IPS-NIHi11 (cell line): ENCODE measurements around the gene HRH1.

Source experiments
- DNase-seq: peaks from one replicate; pipeline ENCODE4 v3.0.0; 2012; ENCODE audit warnings: mixed read lengths, low spot score

Gene HRH1

DNA sequence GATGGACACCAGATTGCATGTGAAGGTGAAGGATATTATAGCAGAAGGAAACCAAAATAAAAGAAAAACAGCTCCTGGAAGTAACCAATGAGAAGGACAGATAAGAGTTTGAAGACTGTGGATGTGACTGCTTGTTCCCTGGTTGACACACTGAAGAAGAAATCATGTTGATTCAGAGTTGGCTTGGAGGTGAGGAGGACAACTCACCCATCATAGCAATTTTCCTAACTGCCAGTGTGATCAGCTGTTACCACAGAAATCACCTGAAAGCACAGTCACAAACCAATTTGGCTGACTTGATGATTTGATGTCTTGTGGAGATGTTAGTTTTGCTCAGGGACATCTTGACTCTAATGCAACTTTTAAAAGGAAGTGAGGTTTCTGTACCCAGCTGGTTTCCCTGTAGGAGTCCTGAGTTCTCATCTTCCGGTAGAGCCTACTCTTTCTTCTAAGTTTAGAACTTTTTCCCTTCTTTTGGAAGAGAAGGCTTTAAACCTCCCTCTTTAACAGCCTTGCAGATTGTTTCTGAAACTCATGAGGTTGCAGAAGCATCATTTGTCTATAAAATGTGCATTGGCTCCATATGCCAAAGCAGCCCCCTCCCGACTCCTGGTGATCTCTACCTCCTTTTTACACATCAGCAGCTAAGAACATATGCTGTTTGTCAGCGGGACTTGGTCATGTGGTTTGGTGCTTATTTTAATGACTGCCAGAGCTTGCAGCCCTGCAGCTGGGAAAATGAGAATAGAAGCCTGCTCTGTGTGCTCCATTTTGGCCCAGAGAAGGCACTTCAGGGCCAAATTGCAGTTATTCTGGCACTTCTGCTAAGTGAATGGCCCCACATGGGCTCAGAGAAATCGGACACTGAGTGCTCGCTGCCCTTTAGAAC lies 128.2 kb downstream of the HRH1 start:
- DNase-seq = no peak

DNA sequence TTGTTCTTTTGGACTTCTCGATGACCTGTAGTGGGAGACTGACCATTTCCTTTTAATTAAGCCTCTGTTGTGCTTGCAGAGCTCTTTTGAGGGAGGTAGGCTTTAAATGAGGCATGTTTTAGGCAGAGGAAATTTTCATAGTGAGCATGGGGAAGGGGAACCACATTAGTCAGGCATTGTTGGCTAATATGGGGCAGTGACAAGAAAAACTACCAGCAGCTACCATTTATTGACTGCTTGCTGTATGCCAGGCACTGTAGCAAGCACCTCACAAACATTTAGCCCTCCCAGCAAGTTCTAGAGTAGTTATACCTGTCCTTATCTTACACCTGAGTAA lies 128.8 kb downstream of the HRH1 start:
- no peak for DNase-seq

DNA sequence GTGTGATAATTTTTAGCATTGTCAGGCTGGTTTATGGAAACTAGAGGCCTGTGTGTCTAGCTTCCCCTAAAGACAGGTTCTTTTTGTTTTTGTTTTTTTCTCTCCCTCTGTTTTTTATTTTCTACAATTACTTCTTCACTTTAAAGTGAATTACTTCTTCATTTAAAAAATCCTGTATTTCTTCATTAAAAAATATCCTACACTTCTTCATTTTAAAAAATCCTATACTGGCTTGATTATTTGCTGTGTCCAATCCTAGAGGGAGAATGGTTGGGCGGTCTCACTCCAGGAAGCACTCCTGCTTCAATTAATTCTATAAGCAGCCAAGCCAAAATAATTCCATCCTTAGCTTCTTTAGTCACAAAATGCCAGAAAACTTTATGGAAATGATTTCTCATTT lies 129.7 kb downstream of the HRH1 start:
- DNase-seq = no peak

DNA sequence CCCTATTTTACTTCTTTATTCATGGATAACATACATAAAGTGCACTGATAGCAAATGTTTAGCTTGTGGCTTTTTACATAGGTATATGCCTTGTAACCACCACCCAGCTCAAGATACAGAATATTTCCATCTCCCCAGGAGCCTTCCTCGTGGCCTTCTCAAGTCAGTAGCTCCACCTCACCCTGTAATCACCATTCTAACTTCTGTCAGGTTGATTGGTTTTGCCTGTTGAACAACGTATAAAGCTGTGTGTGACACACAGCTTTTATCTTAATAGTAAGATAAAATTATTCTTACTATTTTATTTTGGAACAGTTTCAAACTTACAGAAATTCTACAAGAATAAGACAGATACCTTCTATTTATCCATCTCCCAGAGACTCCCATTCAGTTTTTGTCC lies 131.2 kb downstream of the HRH1 start:
- DNase-seq = no peak

DNA sequence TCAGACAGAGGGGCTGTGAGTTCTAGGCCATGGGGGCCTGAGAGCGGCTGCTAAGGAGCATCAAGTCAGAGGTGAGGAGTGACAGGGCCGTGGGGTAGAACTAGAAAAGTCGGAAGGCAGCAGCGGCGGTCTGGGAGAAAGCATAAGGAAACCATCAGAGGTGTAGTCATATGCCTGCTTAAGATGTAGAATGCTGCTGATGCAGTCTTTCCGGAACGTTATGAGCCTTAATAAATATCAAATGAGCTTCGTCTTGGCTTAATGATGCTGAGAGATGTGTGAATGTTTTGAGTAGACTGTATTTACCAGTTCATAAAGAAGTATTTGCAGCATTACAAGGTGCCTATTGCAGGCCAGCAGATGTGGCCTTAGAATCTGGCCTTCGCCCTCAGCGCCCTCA lies 133.1 kb downstream of the HRH1 start:
- DNase-seq = no peak

DNA sequence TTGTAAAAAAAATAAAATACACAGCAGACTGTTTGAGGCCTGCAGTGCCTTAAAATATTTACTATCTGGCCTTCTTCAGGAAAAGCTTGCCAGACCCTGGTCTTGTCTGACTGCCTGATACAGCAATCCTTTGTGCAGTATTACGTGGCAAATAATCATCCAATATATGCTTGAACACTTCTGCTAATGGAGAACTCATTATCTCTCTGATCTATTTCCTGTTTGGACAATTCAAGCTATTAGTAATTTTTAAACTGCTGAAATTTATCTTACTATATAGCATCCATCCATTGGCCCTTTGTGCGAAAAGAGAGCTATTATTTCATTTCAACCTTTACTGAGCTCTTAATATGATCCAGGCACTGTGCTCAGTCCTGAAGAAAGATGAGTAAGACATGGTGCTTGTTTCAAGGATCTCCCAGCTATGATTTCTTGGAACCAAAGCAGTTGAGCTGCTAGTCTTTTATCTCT lies 133.8 kb downstream of the HRH1 start:
- DNase-seq = no peak

DNA sequence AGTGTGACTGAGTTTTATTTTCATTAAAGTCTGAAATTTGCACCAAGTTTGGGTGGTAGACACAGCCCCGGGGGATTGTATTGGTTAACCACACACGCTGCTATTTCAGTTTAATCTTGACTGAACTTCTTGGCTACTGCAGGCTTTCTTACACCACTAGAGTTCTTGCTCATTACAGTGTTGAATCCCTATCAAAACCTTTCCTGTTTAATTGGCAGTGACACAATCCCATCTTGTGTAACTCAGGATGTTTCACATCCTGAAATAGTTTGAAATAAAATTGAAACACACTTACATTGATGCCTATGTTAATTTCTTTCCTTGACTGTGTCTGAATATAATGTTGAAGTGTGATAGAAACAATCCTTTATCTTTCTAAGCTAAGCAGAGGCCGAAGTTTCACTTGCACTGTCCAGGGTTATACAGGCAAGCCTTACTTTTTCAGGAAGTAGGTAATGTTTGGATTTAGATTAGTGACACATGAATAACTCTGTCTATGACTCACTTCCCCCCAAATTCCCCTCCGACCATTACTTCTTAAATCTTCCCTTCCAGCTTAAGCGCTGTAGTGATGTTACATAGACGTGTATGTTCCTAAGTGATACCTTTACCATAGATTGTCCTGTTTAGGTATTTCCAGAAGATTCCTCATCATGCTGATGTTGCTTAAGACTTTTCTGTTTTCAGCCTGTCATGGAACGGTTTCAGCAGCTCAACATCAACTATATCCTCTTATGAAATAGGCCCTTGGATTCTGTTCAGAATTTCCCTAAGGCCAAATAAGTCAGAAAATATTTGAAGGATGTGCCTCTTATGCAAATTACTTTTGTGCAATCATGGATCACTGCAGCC lies 134.7 kb downstream of the HRH1 start:
- DNase-seq = no peak

DNA sequence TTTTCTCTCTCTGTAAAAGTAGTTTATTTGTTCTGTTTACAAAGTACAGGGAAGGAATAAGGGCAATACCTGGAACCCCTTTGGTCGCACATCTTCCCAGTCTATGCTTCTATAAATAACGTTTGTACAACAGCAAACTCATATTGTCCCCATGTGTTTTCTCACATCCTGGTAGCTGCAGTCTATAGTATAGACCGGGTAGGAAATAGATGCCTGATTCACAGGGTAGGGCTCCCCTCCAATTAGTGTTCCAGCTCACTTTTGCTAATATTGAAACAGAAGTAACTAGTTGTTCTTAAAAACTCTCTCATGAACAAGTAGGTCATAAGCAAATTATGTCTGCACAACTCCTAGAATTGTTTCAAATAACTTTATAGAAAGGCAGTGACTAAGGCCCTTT lies 135.6 kb downstream of the HRH1 start:
- DNase-seq = no peak

DNA sequence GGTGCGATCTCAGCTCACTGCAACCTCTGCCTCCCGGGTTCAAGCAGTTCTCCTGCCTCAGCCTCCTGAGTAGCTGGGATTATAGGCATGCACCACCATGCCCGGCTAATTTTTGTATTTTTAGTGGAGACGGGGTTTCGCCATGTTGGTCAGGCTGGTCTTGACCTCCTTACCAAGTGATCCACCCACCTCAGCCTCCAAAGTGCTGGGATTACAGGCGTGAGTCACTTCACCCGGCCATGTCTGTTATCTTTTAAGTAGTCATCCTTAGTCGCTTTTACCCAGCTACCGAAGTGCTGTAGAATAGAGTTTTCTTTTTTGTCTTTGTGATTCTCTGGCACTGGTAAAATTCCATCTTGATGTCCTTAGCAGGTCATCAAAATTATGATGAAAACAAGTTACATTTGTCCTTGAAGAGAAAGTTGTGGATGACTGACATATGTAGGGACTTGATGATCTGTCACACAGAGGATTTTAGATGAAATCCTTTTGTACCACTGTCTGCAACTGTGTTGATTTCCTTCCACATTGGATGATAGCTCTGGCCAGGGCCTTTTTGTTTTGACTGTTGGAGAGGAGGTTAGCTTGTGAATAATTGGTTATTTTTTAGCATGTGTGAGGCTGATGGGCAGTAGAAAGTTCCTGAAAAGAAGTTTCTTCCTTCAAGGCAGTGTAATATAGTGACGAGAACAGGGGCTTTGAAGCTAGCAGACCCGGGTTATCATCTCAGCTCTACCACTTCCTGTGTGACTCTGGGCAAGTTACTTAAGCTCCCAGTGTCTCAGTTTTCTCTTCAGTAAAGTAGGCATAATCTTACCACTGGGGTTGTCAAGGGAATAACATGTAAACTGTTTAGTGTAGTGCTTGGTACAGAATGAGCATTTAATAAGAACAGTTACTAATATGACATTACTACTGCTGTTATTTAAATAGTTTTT lies 136.7 kb downstream of the HRH1 start:
- DNase-seq = no peak

DNA sequence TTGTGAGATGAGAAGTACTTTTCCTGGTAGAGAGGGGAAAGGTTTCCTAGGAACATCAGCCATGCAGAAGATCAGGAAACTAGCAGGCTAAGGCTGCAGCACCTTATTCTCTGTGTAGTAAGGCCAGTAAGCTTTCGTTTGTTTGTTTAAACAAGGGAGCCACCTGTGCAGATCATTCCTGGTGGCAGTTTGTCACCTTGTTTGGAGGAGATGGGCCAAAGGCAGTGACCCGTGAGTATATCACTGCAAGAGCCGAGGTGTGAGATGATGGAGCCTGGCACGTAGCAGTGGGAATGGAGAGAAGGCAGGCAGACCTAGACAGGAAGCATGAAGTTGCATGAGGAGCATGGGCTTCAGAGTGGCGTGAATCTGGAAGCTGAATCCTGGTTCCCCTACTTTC lies 137.5 kb downstream of the HRH1 start:
- DNase-seq = no peak

DNA sequence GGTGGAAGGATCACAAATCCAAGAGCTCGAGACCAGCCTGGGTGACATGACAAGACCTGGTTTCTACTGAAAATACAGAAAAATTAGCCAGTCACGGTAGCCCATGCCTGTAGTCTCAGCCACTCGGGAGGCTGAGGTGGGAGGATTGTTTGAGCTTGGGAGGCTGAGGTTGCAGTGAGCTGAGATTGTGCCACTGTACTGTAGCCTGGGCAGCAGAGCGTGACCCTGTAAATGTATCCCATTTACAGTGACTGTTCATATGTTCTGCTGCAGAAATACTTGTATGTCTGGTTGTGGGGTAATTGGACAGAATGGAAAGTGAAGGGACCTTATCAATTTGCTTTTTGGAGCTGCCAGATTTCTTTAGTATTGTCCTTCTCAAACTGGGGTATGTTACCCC lies 142.8 kb downstream of the HRH1 start:
- no peak for DNase-seq

DNA sequence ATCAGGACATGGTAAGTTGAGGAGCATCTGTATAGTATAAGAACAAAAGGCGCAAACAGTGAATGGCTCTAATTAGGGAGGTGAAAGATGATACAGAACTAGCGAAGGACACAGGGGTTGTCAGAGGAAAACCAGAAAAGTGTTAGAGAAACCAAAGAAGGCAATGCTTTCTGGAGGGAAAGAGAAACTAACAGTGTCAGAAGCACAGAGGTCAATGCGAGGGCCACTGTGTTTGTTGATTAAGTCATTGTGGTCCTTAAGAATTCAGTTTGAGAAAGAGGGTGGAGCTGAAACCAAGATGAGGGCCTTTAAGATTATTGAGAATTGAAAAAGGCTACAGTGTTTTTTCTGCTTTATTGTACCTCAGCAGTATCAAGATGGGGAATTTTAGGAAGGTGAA lies 146.7 kb downstream of the HRH1 start:
- DNase-seq = no peak

DNA sequence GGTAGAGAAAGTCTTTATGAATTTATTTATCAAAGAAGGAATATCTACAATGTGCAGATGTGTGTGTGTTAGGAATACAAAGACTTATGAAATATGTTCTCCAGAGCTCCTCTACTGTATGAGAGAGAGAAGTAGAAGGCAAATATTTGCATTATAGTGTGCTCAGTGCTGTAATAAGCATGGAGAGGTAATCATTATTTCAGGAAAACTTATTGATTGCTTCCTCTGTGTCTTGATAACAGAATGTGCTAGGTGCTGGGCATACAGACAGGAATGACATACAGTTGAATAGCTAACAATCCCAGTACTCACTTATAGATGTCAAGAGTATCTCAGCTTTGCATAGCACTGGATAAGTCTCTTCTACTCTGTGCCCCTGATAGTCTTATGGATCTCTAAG lies 148.2 kb downstream of the HRH1 start:
- DNase-seq = no peak

DNA sequence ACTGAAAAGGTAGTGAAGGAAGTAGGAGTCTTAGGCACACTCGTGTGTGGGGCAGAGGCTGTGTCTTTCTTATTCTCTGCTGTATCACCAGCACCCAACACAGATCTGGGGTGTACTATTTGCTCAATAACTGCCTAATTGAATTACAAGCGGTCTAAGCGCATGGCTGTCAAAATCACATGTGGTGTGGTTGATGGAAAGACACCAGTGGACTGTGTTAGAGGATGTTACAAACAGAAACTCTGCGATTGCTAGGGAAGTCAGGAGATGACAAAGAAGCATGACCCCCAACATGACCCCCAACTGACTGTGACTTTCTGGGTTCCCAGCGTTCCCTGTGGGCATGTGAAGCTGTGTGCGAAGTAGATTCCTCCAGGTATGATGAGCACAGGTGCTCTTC lies 149.9 kb downstream of the HRH1 start:
- no peak for DNase-seq

DNA sequence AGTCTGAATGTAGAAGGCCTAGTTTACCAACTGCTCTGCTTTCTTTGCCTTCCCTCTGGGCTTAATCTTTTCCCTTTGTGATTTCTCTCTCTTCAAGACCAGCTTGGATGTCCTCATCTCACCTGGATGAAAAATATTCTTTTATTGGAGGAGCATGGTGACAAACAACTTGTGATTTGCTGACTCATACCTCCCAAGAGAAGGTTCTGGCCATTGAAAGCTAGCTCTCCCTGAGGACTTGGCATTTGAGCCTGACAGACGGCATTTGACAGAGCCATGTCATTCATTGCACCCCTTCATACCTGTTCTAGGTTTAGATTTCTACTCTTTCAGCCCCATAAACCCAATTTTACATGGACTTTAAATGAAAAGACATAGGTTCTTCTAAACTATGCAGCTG lies 151.2 kb downstream of the HRH1 start:
- no peak for DNase-seq

DNA sequence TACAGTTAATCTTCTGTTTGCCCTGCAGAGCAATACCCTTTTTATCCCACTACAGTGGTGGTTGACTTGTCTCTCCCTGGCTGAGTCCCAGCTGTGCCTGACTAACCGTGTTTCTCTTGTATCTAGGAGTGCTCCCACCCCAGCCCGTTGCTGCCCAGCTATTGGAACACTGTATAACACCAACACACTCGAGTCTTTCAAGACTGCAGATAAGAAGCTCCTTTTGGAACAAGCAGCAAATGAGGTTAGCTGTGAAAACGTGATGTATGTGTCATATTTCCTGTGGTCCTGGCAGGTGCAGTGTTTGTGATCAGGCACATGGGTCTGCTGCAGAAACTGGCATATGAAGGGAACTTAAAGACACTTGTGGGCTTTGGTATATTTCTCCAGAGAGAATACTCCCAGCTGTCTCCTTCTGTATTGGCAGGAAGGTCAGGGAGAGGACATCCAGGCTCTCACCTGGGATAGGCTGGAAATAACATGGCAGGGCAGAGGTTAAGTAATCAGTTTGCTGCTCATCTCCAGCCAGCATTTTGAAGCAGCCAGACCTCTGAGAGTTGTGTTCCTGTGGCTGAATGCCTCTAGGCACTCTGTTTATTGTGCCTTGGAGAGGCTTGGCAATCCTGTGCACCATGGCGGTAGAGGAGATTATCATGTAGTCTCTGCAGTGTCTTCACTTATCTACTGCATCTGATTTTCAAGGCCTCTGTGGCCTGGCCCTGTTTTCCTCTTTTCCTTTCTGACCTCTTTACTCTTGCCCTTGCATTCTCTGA lies 152.7 kb downstream of the HRH1 start:
- no peak for DNase-seq

DNA sequence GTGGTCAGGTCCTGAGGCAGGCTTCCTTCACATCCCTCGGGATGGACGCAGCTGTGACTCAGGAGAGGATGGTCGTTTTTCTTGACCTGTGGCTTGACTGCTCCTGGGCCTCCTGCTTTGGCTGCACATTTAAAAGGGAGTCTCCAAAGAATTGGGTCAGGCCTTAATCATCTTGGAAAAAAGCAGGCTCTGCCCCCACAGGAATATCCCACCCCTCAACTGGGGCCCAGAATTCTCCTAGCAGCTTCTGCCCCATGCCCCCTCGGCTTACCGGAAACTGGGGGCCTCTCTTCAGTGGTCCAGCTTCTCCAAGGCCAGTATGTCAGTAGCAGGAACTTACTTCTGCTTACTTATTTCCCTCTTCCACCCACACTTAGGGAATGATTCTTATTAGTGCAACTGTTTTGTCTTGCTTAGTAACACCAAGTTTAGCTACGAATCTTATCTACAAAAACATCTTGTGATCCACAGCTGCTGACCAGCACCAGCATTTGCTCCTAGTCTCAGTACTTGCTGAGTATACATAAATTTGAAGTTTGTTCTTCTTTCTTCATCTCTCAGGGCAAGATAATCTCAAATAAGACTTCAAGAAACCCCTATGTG lies 153.6 kb downstream of the HRH1 start:
- no peak for DNase-seq

DNA sequence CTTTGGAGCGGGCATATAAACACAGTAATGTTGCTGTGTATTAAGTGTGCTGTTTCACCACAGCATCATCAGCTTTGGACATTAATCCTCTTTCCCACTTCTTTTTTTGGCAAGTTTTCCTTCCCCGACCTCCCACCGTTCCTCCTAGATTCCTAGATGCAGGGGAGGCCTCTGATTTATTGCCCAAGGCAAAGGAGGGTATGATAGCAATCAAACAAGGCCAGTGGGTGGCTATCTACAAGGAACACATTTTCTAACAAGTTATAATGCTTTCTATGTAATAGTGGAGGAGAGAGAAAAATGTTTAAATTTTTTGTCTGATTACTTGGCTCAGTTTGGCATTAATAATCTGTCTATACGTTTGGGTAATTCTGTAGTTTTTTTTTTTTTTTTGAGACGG lies 156.0 kb downstream of the HRH1 start:
- DNase-seq = no peak

DNA sequence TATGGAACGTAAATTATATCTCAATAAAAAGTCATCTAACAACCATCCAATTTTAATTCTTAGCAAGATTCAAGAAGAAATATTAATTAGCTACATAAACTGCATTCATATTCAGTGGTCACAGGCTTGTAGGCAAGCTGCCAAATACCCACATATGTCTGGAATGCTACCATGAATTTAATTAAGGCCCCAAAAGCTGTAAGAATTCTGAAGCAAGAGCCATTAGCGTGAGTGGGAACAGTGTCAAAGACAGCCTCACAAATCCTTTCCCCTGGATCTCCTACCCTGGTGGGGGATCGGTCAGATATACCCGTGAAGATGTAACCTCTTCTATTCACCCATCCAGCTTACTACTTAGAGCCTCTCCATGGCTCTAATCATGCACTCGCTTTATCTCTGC lies 157.9 kb downstream of the HRH1 start:
- DNase-seq = no peak
